Measurements from ENCODE around the gene STX17. TPM values are rescaled to one million over a fixed set of nuclear protein-coding genes. Genes with fewer than 3 reads are reported as not detected.

STX17 gene
- total RNA-seq, 2 donors from 2014 or later: 34.0 to 87.9 TPM

- Histone ChIP-seq H3K27me3 (replicated peaks; ENCODE audit: insufficient read depth) (no peaks in the 10 kb centered on the region), H3K9me3 (no peaks in the 10 kb centered on the region), H3K27ac (no peak overlapping the region), H3K4me1 (replicated peaks) (no peaks in the 10 kb centered on the region), H3K36me3 (no peaks in the 10 kb centered on the region), H3K4me3 (no peak overlapping the region)
- no peak for DNase-seq (ENCODE audit: low spot score)
- TF ChIP-seq POLR2A (IDR thresholded peaks at IDR 0.05) (no peak), CTCF (IDR thresholded peaks at IDR 0.05) (no peak), POLR2AphosphoS5 (IDR thresholded peaks at IDR 0.05) (no peak)
- intact Hi-C loops (cut with DNase I): no loop called here
Observed at GRCh38 chr9:99881769-99882168, 24.7 kb upstream of the STX17 start.

GRCh38 chr9:99885747-99886146, 20.7 kb upstream of the STX17 start:
- 16% methylated on average over 1 of the region's 1 CpG for WGBS
- Histone ChIP-seq H3K36me3 (no peaks in the 10 kb centered on the region), H3K27ac (no peak overlapping the region), H3K27me3 (replicated peaks; ENCODE audit: insufficient read depth) (no peaks in the 10 kb centered on the region), H3K4me1 (replicated peaks) (no peaks in the 10 kb centered on the region), H3K4me3 (no peak overlapping the region), H3K9me3 (no peaks in the 10 kb centered on the region)
- DNase-seq (ENCODE audit: low spot score): no peak
- intact Hi-C loops (cut with DNase I): no loop called here
- TF ChIP-seq POLR2A (IDR thresholded peaks at IDR 0.05) (no peak), CTCF (IDR thresholded peaks at IDR 0.05) (no peak), POLR2AphosphoS5 (IDR thresholded peaks at IDR 0.05) (no peak)

- intact Hi-C loops (cut with DNase I): no loop called here
- 95% methylated on average over 1 of the region's 1 CpG for WGBS
- H3K9me3 ChIP-seq: no peaks in the 10 kb centered on the region
- no peak overlapping the region for H3K27ac ChIP-seq
- DNase-seq (ENCODE audit: low spot score): no peak
- H3K4me3 ChIP-seq: no peak overlapping the region
- TF ChIP-seq POLR2A (IDR thresholded peaks at IDR 0.05) (no peak), POLR2AphosphoS5 (IDR thresholded peaks at IDR 0.05) (no peak), CTCF (IDR thresholded peaks at IDR 0.05) (no peak)
- H3K27me3 ChIP-seq (replicated peaks; ENCODE audit: insufficient read depth): no peaks in the 10 kb centered on the region
- no peaks in the 10 kb centered on the region for H3K36me3 ChIP-seq
- no peaks in the 10 kb centered on the region for H3K4me1 ChIP-seq (replicated peaks)
Observed at GRCh38 chr9:99889120-99889519, 17.3 kb upstream of the STX17 start.

- no peak overlapping the region for H3K4me3 ChIP-seq
- intact Hi-C loops (cut with DNase I): no loop called here
Observed at GRCh38 chr9:99894826-99895225, 11.6 kb upstream of the STX17 start.

More at GRCh38 chr9:99894826-99895225, 11.6 kb upstream of the STX17 start:
- 51% methylated on average over 2 of the region's 2 CpGs for WGBS
- no peak for DNase-seq (ENCODE audit: low spot score)
- Histone ChIP-seq H3K36me3 (no peaks in the 10 kb centered on the region), H3K4me1 (replicated peaks) (no peaks in the 10 kb centered on the region), H3K27me3 (replicated peaks; ENCODE audit: insufficient read depth) (no peaks in the 10 kb centered on the region), H3K9me3 (no peaks in the 10 kb centered on the region), H3K27ac (no peak overlapping the region)
- no peak for TF ChIP-seq CTCF (IDR thresholded peaks at IDR 0.05)
- TF ChIP-seq POLR2AphosphoS5 (IDR thresholded peaks at IDR 0.05): no peak
- no peak for TF ChIP-seq POLR2A (IDR thresholded peaks at IDR 0.05)

Data from prostate gland (tissue), 2 donors.